ENCODE measurements around the gene SUCNR1. TPM values are rescaled to one million over a fixed set of nuclear protein-coding genes. Genes with fewer than 3 reads are reported as not detected.

SUCNR1 gene
- total RNA-seq, 1 donor from 2014 or later: not detected

DNA sequence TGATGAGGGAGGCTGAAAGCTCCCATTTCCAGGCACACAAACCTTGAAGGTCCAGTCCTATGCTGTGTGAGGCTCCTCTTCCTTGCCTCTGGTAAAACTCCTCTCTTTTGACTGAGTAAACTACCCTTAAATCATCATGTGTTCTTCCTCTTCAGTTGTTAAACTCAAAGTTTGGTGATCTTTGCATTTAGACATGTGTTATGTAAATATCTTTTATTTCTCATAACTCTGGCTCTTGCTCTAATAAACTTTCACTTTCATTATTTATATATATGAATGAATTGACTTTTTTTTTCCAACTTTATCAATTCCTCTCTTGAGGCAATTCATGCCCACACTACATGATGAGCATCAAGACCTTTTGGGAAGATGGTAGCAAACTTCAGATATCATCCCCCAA, 26.6 kb downstream of the SUCNR1 start:
- Mint-ChIP-seq H3K9me3 (ENCODE audit: unreplicated experiment) (no peaks in the 10 kb centered on the region), H3K4me3 (ENCODE audit: unreplicated experiment) (no peak overlapping the region), H3K36me3 (ENCODE audit: unreplicated experiment) (no peaks in the 10 kb centered on the region), H3K4me1 (ENCODE audit: unreplicated experiment) (peaks cover 48% of the 10 kb centered on the region), H3K27ac (ENCODE audit: unreplicated experiment) (no peak overlapping the region), H3K27me3 (ENCODE audit: unreplicated experiment) (no peaks in the 10 kb centered on the region)
- TF ChIP-seq, protein P1, sequence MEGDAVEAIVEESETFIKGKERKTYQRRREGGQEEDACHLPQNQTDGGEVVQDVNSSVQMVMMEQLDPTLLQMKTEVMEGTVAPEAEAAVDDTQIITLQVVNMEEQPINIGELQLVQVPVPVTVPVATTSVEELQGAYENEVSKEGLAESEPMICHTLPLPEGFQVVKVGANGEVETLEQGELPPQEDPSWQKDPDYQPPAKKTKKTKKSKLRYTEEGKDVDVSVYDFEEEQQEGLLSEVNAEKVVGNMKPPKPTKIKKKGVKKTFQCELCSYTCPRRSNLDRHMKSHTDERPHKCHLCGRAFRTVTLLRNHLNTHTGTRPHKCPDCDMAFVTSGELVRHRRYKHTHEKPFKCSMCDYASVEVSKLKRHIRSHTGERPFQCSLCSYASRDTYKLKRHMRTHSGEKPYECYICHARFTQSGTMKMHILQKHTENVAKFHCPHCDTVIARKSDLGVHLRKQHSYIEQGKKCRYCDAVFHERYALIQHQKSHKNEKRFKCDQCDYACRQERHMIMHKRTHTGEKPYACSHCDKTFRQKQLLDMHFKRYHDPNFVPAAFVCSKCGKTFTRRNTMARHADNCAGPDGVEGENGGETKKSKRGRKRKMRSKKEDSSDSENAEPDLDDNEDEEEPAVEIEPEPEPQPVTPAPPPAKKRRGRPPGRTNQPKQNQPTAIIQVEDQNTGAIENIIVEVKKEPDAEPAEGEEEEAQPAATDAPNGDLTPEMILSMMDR (IDR thresholded peaks at IDR 0.05): no peak
- no peak for DNase-seq (ENCODE audit: extremely low spot score, unreplicated experiment)

DNA sequence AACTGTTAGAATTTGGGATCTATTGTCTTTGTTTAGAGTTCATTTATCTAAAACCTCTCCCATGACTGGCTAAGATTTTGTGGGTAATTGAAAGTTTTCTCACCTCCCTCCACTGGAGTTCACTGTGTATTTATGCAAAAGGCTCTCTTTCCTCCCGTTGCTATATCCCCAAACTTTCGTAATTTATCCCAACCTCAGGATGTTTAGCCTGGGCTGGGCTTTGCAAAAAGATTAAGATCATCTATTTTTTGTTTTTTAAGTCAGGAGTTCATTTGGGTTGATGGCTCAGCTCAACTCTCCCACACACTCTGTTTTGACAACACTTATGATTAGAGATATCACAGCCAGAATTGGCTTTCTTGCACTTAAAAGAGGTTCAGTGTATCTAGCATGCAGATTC, 27.0 kb downstream of the SUCNR1 start:
- DNase-seq (ENCODE audit: extremely low spot score, unreplicated experiment): no peak
- H3K4me3 Mint-ChIP-seq (ENCODE audit: unreplicated experiment): no peak overlapping the region
- H3K36me3 Mint-ChIP-seq (ENCODE audit: unreplicated experiment): no peaks in the 10 kb centered on the region
- peaks cover 44% of the 10 kb centered on the region for H3K4me1 Mint-ChIP-seq (ENCODE audit: unreplicated experiment)
- H3K9me3 Mint-ChIP-seq (ENCODE audit: unreplicated experiment): no peaks in the 10 kb centered on the region
- H3K27me3 Mint-ChIP-seq (ENCODE audit: unreplicated experiment): no peaks in the 10 kb centered on the region
- TF ChIP-seq, protein P1 (IDR thresholded peaks at IDR 0.05): no peak
- H3K27ac Mint-ChIP-seq (ENCODE audit: unreplicated experiment): no peak overlapping the region

DNA sequence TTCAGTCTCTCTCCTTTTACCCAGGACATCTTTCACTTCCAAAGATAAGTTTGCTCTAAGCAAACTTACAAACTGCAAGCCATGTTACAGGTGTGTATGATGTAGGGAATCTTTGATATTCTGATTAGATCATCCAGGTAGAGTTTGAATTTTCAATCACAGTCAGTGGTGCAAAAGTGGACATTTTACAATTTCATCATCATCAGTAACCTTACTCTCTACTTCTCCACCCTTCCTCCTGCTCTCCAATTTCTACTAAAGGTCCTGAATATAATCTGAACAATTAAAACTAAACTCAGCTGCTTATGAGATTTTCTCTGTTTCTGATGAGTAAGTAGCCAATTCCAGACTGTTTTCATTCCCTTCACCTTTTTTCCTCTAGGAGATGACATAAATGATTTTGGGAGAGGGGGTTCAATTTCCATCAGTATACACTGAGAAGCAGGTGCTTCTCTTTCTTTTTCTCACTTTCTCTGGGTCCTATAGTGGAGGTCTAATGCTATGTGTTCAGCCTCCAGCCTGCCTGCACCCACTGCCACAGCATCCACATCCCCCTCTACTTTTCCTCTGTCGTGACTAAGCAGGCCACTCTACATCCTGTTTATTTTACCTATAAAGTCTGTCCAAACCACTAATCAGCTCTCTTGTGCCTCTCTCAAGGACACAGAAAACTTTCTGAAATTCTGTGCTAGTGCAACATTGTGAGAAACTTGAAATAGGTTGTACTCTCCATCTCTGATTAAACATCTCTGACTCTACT, 27.6 kb downstream of the SUCNR1 start:
- no peak overlapping the region for H3K27ac Mint-ChIP-seq (ENCODE audit: unreplicated experiment)
- H3K4me3 Mint-ChIP-seq (ENCODE audit: unreplicated experiment): no peak overlapping the region

DNA sequence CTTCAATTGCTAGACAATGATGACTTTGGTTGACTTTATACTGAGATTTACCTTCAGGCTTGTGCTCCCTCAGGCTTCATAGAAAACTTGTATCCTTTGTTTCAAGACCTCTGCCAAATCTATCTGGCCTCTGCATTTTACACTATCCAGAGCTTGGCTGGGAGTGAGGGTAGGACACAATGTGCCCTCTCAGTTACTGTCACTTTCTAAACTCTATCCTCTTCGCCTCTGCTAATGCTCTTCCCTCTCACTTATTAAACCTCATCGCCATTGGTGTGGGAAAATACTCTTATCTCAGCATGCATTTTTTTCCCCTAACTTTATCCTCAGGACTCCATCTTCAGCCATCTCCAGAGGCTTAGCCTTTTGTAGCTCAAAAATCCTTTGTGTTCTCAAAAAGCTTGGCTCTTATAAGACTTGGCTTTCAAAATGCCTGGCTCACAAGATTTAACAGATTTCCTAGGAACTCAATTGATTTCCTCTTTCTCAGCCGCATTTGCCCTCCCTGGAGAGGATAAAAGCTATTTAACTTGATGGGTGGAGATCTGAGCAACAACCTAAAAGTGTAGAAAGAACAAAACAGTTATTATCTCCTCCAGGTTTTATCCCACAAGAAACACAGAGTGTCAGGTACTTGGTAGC, 28.3 kb downstream of the SUCNR1 start:
- no peak overlapping the region for H3K27ac Mint-ChIP-seq (ENCODE audit: unreplicated experiment)
- H3K9me3 Mint-ChIP-seq (ENCODE audit: unreplicated experiment): no peaks in the 10 kb centered on the region
- H3K4me1 Mint-ChIP-seq (ENCODE audit: unreplicated experiment): peaks cover 35% of the 10 kb centered on the region
- no peak for DNase-seq (ENCODE audit: extremely low spot score, unreplicated experiment)
- H3K36me3 Mint-ChIP-seq (ENCODE audit: unreplicated experiment): no peaks in the 10 kb centered on the region
- TF ChIP-seq, protein P1 (IDR thresholded peaks at IDR 0.05): no peak
- H3K27me3 Mint-ChIP-seq (ENCODE audit: unreplicated experiment): no peaks in the 10 kb centered on the region
- H3K4me3 Mint-ChIP-seq (ENCODE audit: unreplicated experiment): no peak overlapping the region

More for the DNA sequence above, 27.6 kb downstream of the SUCNR1 start:
- Mint-ChIP-seq H3K9me3 (ENCODE audit: unreplicated experiment) (no peaks in the 10 kb centered on the region), H3K4me1 (ENCODE audit: unreplicated experiment) (peaks cover 38% of the 10 kb centered on the region), H3K36me3 (ENCODE audit: unreplicated experiment) (no peaks in the 10 kb centered on the region), H3K27me3 (ENCODE audit: unreplicated experiment) (no peaks in the 10 kb centered on the region)
- TF ChIP-seq, protein P1 (IDR thresholded peaks at IDR 0.05): no peak
- no peak for DNase-seq (ENCODE audit: extremely low spot score, unreplicated experiment)

DNA sequence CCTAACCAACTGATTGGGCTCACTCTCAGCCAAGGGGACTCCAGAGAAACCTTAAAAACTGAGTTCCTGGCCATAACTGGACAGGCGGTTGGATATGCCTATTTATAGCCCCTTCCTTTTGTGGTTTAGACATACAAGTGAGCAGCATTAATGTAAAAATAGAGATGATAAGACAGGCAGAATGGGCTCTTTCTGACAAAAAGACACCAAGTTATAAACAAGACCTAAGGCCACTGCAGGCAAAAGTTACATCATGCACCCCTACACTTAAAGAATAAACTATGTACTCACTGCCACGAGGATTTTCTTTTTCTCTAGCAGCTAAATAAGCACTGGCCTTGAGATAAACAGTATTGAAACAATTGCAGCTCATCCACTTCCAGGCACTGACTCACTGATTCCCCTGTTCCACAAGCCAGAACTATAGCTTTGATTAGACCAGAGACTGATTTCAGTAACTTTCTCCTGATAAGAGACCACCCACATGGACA, 30.1 kb downstream of the SUCNR1 start:
- Mint-ChIP-seq H3K9me3 (ENCODE audit: unreplicated experiment) (no peaks in the 10 kb centered on the region), H3K4me3 (ENCODE audit: unreplicated experiment) (no peak overlapping the region), H3K27ac (ENCODE audit: unreplicated experiment) (peak overlapping the region; percentile 36), H3K4me1 (ENCODE audit: unreplicated experiment) (peaks cover 35% of the 10 kb centered on the region), H3K27me3 (ENCODE audit: unreplicated experiment) (no peaks in the 10 kb centered on the region), H3K36me3 (ENCODE audit: unreplicated experiment) (no peaks in the 10 kb centered on the region)
- TF ChIP-seq, protein P1 (IDR thresholded peaks at IDR 0.05): no peak
- DNase-seq (ENCODE audit: extremely low spot score, unreplicated experiment): no peak
